ENCODE measurements around the gene RPL26. TPM values are rescaled to one million over a fixed set of nuclear protein-coding genes. Genes with fewer than 3 reads are reported as not detected.
"Not testable (repeated sequence)": the region's sequence is repeated elsewhere in the genome, so short reads cannot be mapped to it uniquely, and the experiment has no call there.

The RPL26 gene
- total RNA-seq, 4 donors from 2014 or later: 2,728 to 5,465 (median 3,162) TPM

GRCh38 chr17:8353736-8354135 is 29.3 kb downstream of the RPL26 start:
- no peak overlapping the region for H3K4me3 ChIP-seq (replicated peaks in 1 of 3)
- H3K4me1 ChIP-seq: no peaks in the 10 kb centered on the region

GRCh38 chr17:8350339-8350738 is 32.7 kb downstream of the RPL26 start:
- Histone ChIP-seq H3K4me1 (peaks cover 5 to 8% of the 10 kb centered on the region in 2 donors), H3K27ac (no peak overlapping the region), H3K4me3 (replicated peaks in 1 of 3) (no peak overlapping the region), H3K9me3 (no peaks in the 10 kb centered on the region), H3K36me3 (no peaks in the 10 kb centered on the region), H3K27me3 (no peaks in the 10 kb centered on the region)
- DNase-seq: no peak
- intact Hi-C loops (cut with DNase I): no loop called here
- TF ChIP-seq POLR2A (IDR thresholded peaks at IDR 0.05): no peak
- no peak for TF ChIP-seq CTCF (IDR thresholded peaks at IDR 0.05)
- 74 to 82% methylated on average over 7 of the region's 7 CpGs for WGBS, 2 donors

More at GRCh38 chr17:8353736-8354135, 29.3 kb downstream of the RPL26 start:
- Histone ChIP-seq H3K9me3 (no peaks in the 10 kb centered on the region), H3K36me3 (no peaks in the 10 kb centered on the region), H3K27ac (no peak overlapping the region), H3K27me3 (no peaks in the 10 kb centered on the region)
- TF ChIP-seq POLR2A (IDR thresholded peaks at IDR 0.05): no peak
- TF ChIP-seq CTCF (IDR thresholded peaks at IDR 0.05): no peak
- DNase-seq: no peak
- 78 to 82% methylated on average over 7 of the region's 7 CpGs for WGBS, 2 donors
- intact Hi-C loops (cut with DNase I): no loop called here

- DNase-seq: not testable (repeated sequence)
- 29 to 59% methylated on average over 5 to 12 of the region's 25 CpGs for WGBS, 2 donors
Measured at GRCh38 chr17:8347001-8347400, 36.0 kb downstream of the RPL26 start.

GRCh38 chr17:8345951-8346665 is 36.9 kb downstream of the RPL26 start:
- no peak for TF ChIP-seq CTCF (IDR thresholded peaks at IDR 0.05)
- no peak for TF ChIP-seq POLR2A (IDR thresholded peaks at IDR 0.05)

More at GRCh38 chr17:8347001-8347400, 36.0 kb downstream of the RPL26 start:
- H3K4me1 ChIP-seq; H3K4me3 ChIP-seq (replicated peaks in 1 of 3); H3K36me3 ChIP-seq; intact Hi-C loops (cut with DNase I); H3K27me3 ChIP-seq; H3K9me3 ChIP-seq; H3K27ac ChIP-seq: not testable (repeated sequence)

GRCh38 chr17:8345052-8345690 is 37.8 kb downstream of the RPL26 start:
- H3K4me1 ChIP-seq: peaks cover 5 to 8% of the 10 kb centered on the region in 2 donors
- intact Hi-C loops (cut with DNase I): no loop called here
- no peak overlapping the region for H3K4me3 ChIP-seq (replicated peaks in 1 of 3)
- DNase-seq: no peak
- H3K36me3 ChIP-seq: no peaks in the 10 kb centered on the region
- no peaks in the 10 kb centered on the region for H3K9me3 ChIP-seq
- no peak overlapping the region for H3K27ac ChIP-seq
- H3K27me3 ChIP-seq: no peaks in the 10 kb centered on the region
- no peak for TF ChIP-seq CTCF (IDR thresholded peaks at IDR 0.05)
- WGBS, 2 donors: 49 to 52% methylated on average over 6 of the region's 6 CpGs

More at GRCh38 chr17:8345951-8346665, 36.9 kb downstream of the RPL26 start:
- no peak overlapping the region for H3K27ac ChIP-seq
- no peak overlapping the region for H3K4me3 ChIP-seq (replicated peaks in 1 of 3)
- no peaks in the 10 kb centered on the region for H3K36me3 ChIP-seq
- WGBS, 2 donors: 29 to 37% methylated on average over 5 of the region's 5 CpGs
- DNase-seq: peak; percentile 22 to 27
- intact Hi-C loops (cut with DNase I): no loop called here
- H3K4me1 ChIP-seq: peaks cover 5 to 8% of the 10 kb centered on the region in 2 donors
- H3K9me3 ChIP-seq: no peaks in the 10 kb centered on the region
- H3K27me3 ChIP-seq: no peaks in the 10 kb centered on the region

Data from thyroid gland (tissue), 4 donors.